Neuron (in vitro differentiated cells): ENCODE measurements around the gene GNAQ.
"Not testable (repeated sequence)": the region's sequence is repeated elsewhere in the genome, so short reads cannot be mapped to it uniquely, and the experiment has no call there.

ENCODE experiments used
- H2AFZ ChIP-seq: one replicate; pipeline ENCODE4 v1.6.1; 2013; ENCODE audit warnings: low read depth, mild to moderate bottlenecking, inconsistent platforms, low read length, moderate library complexity
- H3K27me3 ChIP-seq: one replicate; pipeline ENCODE4 v1.6.1; 2013; ENCODE audit warnings: low read length; ENCODE audit not compliant: insufficient read depth
- H3K36me3 ChIP-seq: one replicate; pipeline ENCODE4 v1.6.1; 2013; ENCODE audit warnings: low read length; ENCODE audit not compliant: insufficient read depth
- H3K4me1 ChIP-seq: one replicate; pipeline ENCODE4 v1.6.1; 2013; ENCODE audit warnings: low read length; ENCODE audit not compliant: insufficient read depth
- H3K4me3 ChIP-seq: 2 replicates; pipeline ENCODE4 v1.5.1; 2013; ENCODE audit warnings: mild to moderate bottlenecking, low read length, moderate library complexity
- H3K9me3 ChIP-seq: one replicate; pipeline ENCODE4 v1.6.1; 2013; ENCODE audit warnings: low read length

The GNAQ gene

DNA sequence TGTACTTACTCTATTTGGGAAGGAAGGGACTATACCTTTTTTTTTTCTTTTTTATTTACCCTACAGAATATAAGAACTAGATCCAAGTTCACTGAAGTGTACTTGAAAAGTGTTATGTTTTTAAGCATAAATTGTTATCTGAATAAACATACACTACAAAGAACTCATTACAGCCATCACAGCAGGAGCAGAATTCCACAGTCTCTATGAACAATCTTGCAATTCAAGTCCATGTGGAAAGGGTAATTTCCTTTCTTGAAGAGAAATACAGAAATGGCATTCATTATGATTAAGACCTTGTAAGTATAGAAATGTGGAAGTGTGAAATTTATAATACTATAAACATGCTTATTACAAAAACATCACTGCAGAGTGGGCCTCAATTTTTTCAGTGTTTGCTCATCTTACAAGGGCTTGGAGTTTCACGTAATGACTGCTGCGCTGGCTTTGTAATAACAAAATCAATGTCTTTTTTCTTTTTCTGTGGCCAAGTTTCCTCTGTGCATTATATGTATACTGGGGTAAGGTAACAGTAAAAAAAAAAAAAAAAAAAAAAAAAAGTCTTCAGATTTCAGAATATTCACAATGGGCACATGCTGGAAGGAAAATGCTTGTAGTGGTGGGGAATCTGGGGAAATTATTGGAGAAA is 306.4 kb downstream of the GNAQ start:
- no peak overlapping the region for H2AFZ ChIP-seq
- no peaks in the 10 kb centered on the region for H3K27me3 ChIP-seq
- no peak overlapping the region for H3K4me3 ChIP-seq
- peaks cover 2% of the 10 kb centered on the region for H3K9me3 ChIP-seq
- peaks cover 3% of the 10 kb centered on the region for H3K4me1 ChIP-seq
- peaks cover 38% of the 10 kb centered on the region for H3K36me3 ChIP-seq

DNA sequence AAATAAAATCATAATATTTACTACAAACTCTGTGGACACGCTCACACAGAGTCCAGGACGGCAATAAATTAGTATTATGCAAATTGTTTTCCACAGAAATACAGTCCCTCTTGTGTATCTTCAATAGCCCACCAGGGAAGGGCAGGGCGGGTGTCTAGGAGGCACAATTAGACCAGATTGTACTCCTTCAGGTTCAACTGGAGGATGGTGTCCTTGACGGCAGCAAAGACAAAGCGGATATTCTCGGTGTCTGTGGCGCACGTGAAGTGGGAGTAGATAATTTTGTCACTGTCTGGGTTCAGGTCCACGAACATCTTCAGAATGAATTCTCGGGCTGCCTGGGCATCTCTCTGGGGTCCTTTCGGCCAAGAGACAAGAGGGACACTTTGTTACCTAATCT is 310.5 kb downstream of the GNAQ start:
- peaks cover 19% of the 10 kb centered on the region for H3K36me3 ChIP-seq
- not testable (repeated sequence) for H3K4me3 ChIP-seq, H3K4me1 ChIP-seq, H3K9me3 ChIP-seq, H3K27me3 ChIP-seq, H2AFZ ChIP-seq

GRCh38 chr9:77719321-77719720 is 312.3 kb downstream of the GNAQ start:
- H3K36me3 ChIP-seq: peaks cover 6% of the 10 kb centered on the region
- no peaks in the 10 kb centered on the region for H3K4me1 ChIP-seq
- H3K9me3 ChIP-seq: no peaks in the 10 kb centered on the region
- H3K4me3 ChIP-seq: no peak overlapping the region
- no peaks in the 10 kb centered on the region for H3K27me3 ChIP-seq
- H2AFZ ChIP-seq: no peak overlapping the region

DNA sequence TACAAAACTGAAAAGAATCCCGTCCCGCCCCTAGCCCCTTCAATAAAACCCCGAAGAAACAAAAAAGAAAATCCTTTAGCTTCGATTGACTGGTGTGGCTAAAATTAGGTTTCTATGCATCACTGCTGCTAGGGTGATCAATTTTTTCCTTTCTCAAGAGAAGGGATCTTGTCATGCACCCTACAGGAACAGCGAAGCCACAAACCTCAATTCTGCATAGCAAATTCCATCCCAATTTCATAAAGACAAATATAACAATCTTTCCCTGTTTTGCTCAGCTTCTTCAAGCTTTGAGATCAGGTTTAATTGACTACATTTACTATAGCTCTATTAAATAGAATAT is 313.3 kb downstream of the GNAQ start:
- not testable (repeated sequence) for H3K36me3 ChIP-seq, H3K4me1 ChIP-seq, H3K9me3 ChIP-seq, H3K27me3 ChIP-seq, H2AFZ ChIP-seq, H3K4me3 ChIP-seq

GRCh38 chr9:77717608-77718297 is 313.9 kb downstream of the GNAQ start:
- H3K36me3 ChIP-seq, H3K27me3 ChIP-seq, H3K4me1 ChIP-seq, H2AFZ ChIP-seq, H3K9me3 ChIP-seq, H3K4me3 ChIP-seq: not testable (repeated sequence)

GRCh38 chr9:77714077-77714549 is 317.5 kb downstream of the GNAQ start:
- Histone ChIP-seq H2AFZ (no peak overlapping the region), H3K36me3 (no peaks in the 10 kb centered on the region), H3K27me3 (no peaks in the 10 kb centered on the region), H3K4me3 (no peak overlapping the region), H3K4me1 (no peaks in the 10 kb centered on the region), H3K9me3 (no peaks in the 10 kb centered on the region)

GRCh38 chr9:77712533-77713130 is 319.0 kb downstream of the GNAQ start:
- no peaks in the 10 kb centered on the region for H3K27me3 ChIP-seq
- no peak overlapping the region for H3K4me3 ChIP-seq
- no peaks in the 10 kb centered on the region for H3K4me1 ChIP-seq
- H3K36me3 ChIP-seq: no peaks in the 10 kb centered on the region
- no peaks in the 10 kb centered on the region for H3K9me3 ChIP-seq
- no peak overlapping the region for H2AFZ ChIP-seq

- Histone ChIP-seq H2AFZ (no peak overlapping the region), H3K4me1 (no peaks in the 10 kb centered on the region), H3K36me3 (no peaks in the 10 kb centered on the region), H3K9me3 (no peaks in the 10 kb centered on the region), H3K27me3 (no peaks in the 10 kb centered on the region), H3K4me3 (no peak overlapping the region)
Observed at GRCh38 chr9:77710965-77711648, 320.5 kb downstream of the GNAQ start.

GRCh38 chr9:77710316-77710715 is 321.3 kb downstream of the GNAQ start:
- Histone ChIP-seq H3K4me3 (no peak overlapping the region), H3K9me3 (no peaks in the 10 kb centered on the region), H2AFZ (no peak overlapping the region), H3K27me3 (no peaks in the 10 kb centered on the region), H3K36me3 (no peaks in the 10 kb centered on the region), H3K4me1 (no peaks in the 10 kb centered on the region)

- no peaks in the 10 kb centered on the region for H3K27me3 ChIP-seq
- H3K9me3 ChIP-seq: no peaks in the 10 kb centered on the region
- no peaks in the 10 kb centered on the region for H3K4me1 ChIP-seq
- H3K36me3 ChIP-seq: no peaks in the 10 kb centered on the region
- H3K4me3 ChIP-seq: no peak overlapping the region
- no peak overlapping the region for H2AFZ ChIP-seq
Observed at GRCh38 chr9:77708064-77708815, 323.4 kb downstream of the GNAQ start.

GRCh38 chr9:77707383-77708063 is 324.1 kb downstream of the GNAQ start:
- Histone ChIP-seq H3K4me3 (no peak overlapping the region), H2AFZ (no peak overlapping the region), H3K4me1 (no peaks in the 10 kb centered on the region), H3K9me3 (no peaks in the 10 kb centered on the region), H3K36me3 (no peaks in the 10 kb centered on the region), H3K27me3 (no peaks in the 10 kb centered on the region)

DNA sequence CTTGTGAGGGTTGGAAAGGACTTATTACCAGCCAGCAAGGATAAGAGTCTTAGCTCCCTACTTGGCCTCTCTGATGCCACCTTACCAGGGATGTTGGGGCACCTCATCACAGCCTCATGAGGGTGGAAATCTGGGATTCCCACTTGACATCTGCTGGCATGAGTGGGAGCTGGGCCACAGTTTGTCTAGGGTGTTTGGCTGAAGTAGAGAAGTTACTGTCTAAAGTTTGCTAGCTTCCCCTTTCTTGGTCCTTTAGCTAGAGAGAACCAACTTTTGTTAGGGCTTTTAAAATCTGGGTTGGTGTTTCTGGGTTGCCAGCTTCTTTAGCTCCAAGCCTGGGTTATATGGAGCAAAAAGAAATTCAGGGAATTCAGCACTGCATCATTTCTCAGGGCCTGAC is 326.0 kb downstream of the GNAQ start:
- no peak overlapping the region for H2AFZ ChIP-seq
- no peaks in the 10 kb centered on the region for H3K4me1 ChIP-seq
- no peaks in the 10 kb centered on the region for H3K36me3 ChIP-seq
- H3K4me3 ChIP-seq: no peak overlapping the region
- no peaks in the 10 kb centered on the region for H3K27me3 ChIP-seq
- no peaks in the 10 kb centered on the region for H3K9me3 ChIP-seq
